Measurements from ENCODE around the gene SLC22A23.

The SLC22A23 gene, protein sequence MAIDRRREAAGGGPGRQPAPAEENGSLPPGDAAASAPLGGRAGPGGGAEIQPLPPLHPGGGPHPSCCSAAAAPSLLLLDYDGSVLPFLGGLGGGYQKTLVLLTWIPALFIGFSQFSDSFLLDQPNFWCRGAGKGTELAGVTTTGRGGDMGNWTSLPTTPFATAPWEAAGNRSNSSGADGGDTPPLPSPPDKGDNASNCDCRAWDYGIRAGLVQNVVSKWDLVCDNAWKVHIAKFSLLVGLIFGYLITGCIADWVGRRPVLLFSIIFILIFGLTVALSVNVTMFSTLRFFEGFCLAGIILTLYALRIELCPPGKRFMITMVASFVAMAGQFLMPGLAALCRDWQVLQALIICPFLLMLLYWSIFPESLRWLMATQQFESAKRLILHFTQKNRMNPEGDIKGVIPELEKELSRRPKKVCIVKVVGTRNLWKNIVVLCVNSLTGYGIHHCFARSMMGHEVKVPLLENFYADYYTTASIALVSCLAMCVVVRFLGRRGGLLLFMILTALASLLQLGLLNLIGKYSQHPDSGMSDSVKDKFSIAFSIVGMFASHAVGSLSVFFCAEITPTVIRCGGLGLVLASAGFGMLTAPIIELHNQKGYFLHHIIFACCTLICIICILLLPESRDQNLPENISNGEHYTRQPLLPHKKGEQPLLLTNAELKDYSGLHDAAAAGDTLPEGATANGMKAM

DNA sequence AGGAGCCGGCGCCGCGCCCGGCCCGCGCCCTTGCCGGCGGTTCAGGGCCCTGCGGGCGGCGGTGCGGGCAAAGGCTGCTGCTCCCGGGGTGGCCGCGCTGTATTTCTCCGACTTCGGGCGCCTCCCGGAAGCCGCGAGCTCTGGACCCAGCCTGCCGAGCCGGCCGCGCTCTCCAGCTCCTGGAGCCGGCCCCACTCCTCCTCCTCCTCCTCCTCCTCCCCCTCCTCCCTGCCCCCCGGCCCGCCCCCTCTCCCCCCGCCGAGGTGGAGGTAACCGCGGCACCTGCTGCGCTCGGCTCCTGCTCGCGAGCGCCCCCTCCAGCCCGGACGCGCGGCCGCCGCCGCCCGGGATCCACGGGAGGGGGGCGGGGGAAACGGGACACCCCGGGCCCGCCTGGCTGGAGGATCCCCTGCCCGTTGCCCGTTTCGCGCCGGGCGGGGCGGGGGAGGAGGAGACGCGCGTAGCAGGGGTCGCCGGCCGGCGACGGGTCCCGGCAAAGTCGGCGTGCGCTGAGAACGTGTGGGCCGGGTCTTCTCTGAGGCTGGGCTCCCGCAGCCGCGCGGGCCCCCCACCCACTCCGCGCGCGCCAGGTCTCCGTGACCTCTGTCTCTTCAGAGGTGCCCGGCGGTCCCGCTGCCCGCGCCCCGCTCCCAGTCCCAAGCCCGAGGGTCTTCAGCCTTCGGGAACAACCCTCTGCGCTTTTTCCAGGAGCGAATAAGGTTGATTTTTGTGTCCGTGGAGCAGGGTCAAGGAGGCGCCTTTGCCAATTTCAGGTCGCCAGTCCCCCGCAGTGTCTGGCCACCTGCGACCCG lies at the start of gene SLC22A23:
TSS of gene SLC22A23 (minus strand) at position 153 of the 812 bp plus-strand sequence. CDS start 491 bp downstream, outside the sequence.
- TF ChIP-seq, protein P1, sequence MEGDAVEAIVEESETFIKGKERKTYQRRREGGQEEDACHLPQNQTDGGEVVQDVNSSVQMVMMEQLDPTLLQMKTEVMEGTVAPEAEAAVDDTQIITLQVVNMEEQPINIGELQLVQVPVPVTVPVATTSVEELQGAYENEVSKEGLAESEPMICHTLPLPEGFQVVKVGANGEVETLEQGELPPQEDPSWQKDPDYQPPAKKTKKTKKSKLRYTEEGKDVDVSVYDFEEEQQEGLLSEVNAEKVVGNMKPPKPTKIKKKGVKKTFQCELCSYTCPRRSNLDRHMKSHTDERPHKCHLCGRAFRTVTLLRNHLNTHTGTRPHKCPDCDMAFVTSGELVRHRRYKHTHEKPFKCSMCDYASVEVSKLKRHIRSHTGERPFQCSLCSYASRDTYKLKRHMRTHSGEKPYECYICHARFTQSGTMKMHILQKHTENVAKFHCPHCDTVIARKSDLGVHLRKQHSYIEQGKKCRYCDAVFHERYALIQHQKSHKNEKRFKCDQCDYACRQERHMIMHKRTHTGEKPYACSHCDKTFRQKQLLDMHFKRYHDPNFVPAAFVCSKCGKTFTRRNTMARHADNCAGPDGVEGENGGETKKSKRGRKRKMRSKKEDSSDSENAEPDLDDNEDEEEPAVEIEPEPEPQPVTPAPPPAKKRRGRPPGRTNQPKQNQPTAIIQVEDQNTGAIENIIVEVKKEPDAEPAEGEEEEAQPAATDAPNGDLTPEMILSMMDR (IDR thresholded peaks at IDR 0.05; ENCODE audit: low read depth, low read length), result no peak
- H3K4me3 ChIP-seq (ENCODE audit: low read depth, low read length), result peak within 1 kb of the TSS; percentile 16; the same call in 1 of the 2 replicates

DNA sequence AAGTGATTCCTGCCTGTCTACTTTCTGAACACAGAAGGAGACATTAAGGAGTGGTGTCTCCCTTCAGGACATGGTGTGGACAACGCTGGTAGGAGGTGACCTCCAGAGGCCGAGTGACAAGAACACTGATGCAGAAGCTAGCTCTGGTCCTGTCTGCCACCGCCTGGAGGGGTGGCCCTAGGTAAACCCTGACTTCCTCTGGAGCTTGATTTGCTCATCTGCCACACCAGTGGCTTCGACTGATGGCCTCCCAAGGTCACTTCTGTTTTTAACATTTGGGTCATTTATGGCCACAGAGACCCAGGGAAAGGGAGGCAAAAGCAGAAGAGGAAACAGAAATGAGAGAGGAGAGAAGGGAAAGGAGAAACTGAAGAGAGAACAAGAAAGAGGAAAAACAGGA lies 49.4 kb upstream of the SLC22A23 start:
- TF ChIP-seq, protein P1 (IDR thresholded peaks at IDR 0.05; ENCODE audit: low read depth, low read length), result no peak
- H3K4me3 ChIP-seq (ENCODE audit: low read depth, low read length), result no peak overlapping the region

DNA sequence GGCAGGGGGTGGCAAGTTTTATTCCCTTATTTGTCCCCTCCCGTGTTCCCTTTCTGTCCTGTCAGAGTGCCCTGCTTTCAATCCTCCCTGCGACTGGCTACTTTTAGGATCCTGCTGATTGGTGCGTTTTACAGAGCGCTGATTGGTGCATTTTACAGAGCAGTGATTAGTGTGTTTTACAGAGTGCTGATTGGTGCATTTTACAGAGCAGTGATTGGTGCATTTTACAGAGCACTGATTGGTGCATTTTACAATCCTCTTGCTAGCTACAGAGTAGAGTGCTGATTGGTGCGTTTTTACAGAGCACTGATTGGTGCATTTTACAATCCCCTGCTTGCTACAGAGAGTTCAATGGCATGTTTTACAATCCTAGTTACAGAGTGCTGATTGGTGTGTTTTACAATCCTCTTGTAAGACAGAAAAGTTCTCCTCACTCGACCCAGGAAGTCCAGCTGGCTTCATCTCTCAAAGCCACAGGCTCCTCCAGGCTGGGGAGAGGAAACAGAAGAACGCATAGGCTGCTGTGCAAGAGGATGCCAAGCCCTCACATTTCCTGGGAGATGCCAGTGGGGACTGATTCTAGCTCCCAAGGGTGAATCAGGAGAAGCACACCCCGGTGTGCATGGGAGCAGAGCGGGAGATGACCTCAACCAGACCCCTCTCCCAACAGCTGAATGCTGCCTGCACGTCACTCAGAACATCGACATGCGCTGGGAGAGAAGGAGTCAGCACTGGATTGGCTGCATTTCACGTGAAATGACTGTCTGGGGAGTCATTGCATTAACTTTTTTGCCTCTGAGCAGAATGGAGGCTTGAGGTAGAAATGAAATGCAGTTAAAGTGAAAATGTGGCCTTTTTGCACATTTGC lies 48.3 kb upstream of the SLC22A23 start:
- H3K4me3 ChIP-seq (ENCODE audit: low read depth, low read length), result no peak overlapping the region
- TF ChIP-seq, protein P1 (IDR thresholded peaks at IDR 0.05; ENCODE audit: low read depth, low read length), result no peak

DNA sequence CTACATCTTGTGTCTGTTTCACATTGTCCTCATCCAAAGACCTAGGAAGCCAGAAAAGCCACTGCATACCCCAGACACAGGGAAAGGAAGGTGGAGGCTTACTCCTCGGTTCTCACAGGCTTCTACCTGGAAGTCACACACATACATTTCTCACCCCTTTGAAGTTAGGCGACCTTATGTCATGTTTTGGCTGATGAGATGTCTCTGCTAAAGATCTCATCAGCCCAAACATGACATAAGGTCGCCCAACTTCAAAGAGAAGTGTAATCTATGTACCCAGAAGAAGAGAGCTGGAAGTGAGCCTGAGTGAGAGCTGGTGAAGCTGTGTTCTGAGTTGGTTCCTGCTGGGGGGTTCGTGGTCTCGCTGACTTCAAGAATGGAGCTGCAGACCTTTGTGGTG lies 47.5 kb upstream of the SLC22A23 start:
- no peak overlapping the region for H3K4me3 ChIP-seq (ENCODE audit: low read depth, low read length)
- TF ChIP-seq, protein P1 (IDR thresholded peaks at IDR 0.05; ENCODE audit: low read depth, low read length), result no peak

DNA sequence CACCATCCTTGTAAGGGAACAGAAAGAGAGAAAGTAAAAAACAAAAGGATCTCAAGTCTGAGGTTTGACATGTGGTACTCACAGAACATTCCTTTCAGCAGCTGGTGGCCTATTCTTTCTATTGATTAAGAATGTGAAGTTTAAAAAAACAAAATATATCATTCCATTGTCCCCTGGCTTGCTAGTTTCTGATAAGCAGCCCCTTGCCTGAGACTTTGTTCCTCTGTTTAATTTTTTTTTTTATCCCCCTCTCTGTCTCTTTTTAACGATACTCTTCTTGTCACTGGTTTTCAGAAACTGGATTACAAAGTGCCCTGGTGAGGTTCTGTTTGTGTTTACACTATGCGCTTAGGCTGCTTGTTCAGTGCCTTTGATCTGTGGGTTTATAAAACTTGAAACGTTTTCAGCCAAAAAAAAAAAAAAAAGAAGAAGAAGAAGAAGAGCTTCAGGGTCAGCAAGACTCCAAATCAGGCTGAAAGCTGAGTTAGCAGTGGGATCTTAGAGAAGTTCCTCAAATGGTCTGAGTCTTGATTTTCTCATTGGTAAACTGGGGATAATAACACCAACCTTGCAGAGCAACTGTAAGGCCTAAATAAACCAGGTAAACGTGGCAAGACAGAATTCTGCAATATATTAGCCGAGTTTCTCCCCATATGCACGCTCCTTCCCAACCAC lies 45.1 kb upstream of the SLC22A23 start:
- H3K4me3 ChIP-seq (ENCODE audit: low read depth, low read length), result no peak overlapping the region
- TF ChIP-seq, protein P1 (IDR thresholded peaks at IDR 0.05; ENCODE audit: low read depth, low read length), result no peak

All from WI38 (cell line).